SIG-M5 (cell line): ENCODE measurements around the gene TSPAN5.

Experiments
- DNase-seq: peaks from one replicate; lab custom pipeline; 2025; lab: John Stamatoyannopoulos, UW

The TSPAN5 gene

DNA sequence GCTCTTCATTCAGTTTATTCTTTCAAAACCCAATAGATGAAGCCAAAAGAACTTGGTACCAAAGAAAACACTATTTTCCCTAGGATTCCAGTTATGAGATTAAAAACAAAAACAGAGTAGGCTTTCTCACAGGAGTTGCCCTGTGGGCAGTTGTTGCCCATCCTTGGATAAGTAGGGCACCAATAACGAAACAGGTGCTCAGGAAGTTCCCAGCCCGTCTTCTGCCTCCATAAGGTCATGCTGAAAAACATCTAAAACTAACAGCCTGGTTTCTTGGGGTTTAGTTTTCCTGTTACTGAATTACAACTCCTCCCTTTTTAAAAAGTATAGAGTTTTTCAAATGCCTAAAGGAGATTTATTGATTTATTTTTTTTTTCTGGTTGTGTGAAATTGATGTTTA is 14.7 kb downstream of the TSPAN5 start:
- DNase-seq, result no peak

GRCh38 chr4:98642991-98643426 is 15.4 kb downstream of the TSPAN5 start:
- DNase-seq, result no peak

- DNase-seq, result no peak
Observed at GRCh38 chr4:98641906-98642668, 16.3 kb downstream of the TSPAN5 start.

DNA sequence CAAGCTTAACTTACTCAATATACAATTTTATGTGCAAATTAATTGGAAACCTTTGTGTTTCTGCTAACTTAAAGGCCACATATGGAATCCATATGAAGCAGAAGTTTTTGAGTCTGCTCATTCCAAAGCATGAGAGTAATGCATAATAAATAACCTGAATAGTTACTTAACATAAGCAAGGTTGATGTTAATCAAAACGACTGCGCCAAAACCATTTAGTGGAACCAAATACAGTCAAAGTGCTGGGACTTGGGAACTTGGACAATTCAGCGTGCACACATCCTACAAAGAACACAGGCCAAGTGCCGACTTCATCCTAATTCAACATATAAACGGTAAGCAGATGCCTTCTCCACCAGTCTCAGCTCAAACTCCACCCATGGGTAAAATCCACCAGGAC is 17.0 kb downstream of the TSPAN5 start:
- DNase-seq, result no peak

DNA sequence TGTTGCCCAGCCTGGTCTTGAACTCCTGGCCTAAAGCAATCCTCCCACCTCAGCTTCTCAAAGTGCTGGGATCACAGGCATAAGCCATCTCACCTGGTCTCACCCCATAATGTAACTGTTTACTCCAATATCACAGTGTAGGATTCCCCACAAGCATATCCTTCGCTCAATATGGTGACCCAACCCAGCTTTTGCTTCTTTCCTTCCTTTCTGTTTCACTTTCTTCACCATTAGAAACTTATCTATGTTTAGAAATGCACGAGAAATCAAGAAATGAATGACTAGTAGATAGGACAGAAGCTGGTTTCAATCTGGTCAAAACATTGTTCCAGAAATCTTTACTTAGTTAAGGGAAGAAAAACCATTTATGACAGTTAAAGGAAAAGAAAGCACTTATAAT is 18.9 kb downstream of the TSPAN5 start:
- DNase-seq, result no peak

DNA sequence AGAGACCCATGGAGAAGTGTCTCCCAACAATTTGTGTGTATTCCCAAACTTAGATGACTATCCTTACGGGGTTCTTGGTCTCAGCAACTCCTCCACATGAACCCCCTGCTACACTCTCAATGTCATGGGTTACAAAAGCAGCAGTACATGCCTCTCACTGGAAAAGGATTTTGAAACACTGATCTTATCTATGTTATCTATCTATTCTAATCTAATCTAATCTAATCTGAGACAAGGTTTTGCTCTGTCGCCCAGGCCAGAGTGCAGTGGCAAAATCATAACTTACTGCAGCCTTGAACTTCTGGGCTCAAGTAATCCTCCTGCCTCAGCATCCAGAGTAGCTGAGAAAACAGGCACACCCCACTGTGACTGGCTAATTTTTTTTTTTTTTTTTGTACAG is 19.3 kb downstream of the TSPAN5 start:
- no peak for DNase-seq

DNA sequence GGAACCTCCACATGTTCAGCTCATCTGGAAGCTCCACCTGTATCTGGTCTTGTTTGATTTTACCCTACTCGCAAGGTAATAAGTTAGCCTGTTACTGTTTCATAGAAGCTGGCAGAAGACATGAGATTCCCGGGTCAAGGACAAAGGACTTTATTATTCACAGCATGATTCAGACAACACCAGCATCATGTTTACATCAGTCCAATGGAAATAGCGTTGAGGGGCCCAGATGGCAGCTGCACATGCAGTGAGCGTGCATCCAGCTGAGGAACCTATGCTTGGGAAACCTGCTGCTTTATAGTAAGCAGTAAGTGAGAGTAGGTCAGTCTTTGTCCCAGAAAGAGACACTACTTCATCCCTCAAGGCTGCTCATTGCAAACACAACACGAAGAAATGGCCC is 19.8 kb downstream of the TSPAN5 start:
- DNase-seq, result no peak

- DNase-seq, result no peak
Observed at GRCh38 chr4:98634061-98634460, 24.4 kb downstream of the TSPAN5 start.

DNA sequence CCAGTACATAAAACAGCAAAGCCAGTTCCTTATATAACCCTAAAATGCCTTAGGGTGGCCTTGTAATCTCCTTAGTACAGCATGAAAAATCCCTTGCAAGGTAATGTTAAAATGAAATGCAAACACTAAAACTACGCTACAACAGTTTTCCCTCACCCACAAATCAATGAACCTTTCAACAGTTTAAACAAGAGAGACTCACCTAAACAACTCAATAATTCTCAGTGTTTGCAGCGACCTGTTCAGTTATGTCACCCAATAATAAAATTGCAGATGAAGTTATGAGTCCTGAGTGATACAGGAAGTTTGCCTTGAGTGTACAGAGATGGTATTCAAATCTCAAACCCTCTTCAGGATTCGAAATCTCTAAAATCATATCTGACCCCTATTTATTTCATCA is 25.3 kb downstream of the TSPAN5 start:
- no peak for DNase-seq

GRCh38 chr4:98632258-98632657 is 26.2 kb downstream of the TSPAN5 start:
- DNase-seq, result no peak

GRCh38 chr4:98631506-98631905 is 26.9 kb downstream of the TSPAN5 start:
- no peak for DNase-seq

DNA sequence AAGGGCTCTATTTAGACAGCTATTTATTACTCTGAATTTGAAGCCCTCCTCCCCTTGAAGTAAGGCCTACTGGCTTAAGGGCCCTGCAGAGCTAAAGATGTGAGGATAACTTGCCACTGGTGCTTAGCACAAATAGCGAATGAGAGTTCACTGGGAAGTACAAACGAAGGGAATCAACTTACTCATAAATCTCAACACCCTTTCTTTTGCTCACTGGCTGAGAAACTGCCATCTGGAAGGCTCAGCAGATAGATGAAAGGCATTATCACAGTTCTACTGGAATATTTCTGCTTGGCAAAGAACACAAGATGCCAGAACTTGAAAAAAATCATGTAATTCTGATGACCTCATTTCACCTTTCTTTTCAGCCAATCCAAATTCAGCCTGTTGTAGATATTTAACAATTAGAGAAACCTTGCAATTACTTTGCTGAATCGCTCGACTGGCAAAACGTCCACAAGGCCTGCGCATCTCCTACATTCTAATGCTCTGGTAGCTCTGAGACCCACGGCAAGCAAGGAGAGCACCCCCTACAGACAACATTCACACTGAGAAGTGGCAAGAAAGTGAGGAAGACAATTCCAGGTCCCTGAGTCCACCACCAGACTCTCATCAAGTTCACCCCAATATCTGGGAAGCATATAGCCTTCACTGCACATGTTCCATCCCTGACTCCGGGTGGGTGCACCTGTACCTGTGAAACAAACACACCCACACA is 27.5 kb downstream of the TSPAN5 start:
- DNase-seq, result no peak

DNA sequence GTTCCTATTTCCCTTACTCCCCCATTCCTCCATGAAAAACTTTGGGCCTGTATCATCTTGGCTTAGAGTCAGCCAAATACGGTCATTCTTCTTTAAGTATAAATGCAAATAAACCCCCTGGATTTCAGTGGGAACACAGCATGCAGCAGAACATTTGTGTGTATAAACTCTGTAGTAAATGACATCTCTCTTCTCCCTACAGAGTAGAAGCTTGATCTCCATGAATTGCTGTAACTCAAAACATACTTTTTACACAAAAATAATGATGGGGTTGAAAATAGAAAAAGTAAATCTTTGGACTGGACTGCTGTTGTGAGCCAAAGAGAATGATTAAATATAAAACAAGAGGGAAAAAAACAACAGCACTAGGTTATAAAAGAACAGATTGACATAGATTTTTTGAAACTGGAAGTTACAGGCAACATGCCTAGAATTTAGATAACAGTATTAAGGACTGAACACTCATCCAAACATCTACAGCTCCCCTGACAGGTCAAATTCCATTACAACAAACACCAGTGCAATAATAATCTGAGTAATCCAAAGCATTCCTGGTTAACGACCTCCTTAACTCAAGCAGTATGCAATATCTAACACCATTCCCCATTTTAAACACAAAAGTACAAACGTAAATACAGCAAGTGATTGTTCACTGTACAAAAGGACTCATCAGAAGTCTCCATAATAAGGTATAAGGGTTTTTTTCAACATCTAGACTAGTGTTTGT is 30.7 kb downstream of the TSPAN5 start:
- no peak for DNase-seq

- no peak for DNase-seq
Observed at GRCh38 chr4:98626350-98626749, 32.1 kb downstream of the TSPAN5 start.

GRCh38 chr4:98625920-98626319 is 32.5 kb downstream of the TSPAN5 start:
- no peak for DNase-seq

- DNase-seq, result no peak
Observed at GRCh38 chr4:98625399-98625798, 33.0 kb downstream of the TSPAN5 start.

- no peak for DNase-seq
Observed at GRCh38 chr4:98624642-98625041, 33.8 kb downstream of the TSPAN5 start.

GRCh38 chr4:98624144-98624543 is 34.3 kb downstream of the TSPAN5 start:
- DNase-seq, result no peak

DNA sequence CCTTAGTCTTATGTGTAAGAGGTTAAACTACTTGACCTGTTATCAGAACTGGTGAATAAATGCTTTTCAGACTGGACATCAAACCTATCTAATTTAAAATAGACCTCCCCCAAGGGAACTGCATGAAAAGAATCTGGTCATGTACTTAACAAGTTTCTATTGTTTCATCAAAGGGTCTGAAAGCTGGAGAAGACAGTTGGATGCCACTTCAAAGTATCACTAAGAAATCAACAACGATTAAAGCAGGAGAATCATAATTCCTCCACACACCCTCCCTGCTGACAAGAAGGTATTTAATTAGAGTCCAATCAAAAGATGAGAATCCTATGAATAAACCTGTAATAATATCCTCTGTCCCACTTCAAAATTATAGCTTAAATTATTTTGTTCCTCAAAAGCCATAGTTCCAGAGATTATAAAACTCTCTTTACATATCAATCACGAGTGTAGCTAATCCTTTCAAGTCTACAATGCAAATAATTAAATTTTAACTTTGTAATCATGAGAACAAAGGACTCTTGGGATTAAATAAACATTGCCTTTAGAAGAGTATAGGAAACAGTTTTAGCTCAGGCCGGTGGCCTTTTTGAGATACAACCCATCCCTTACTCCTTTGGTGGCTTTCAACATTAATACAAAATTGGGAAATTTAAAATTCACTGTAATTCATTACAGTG is 35.1 kb downstream of the TSPAN5 start:
- DNase-seq, result no peak

GRCh38 chr4:98620087-98620784 is 38.2 kb downstream of the TSPAN5 start:
- DNase-seq, result no peak

DNA sequence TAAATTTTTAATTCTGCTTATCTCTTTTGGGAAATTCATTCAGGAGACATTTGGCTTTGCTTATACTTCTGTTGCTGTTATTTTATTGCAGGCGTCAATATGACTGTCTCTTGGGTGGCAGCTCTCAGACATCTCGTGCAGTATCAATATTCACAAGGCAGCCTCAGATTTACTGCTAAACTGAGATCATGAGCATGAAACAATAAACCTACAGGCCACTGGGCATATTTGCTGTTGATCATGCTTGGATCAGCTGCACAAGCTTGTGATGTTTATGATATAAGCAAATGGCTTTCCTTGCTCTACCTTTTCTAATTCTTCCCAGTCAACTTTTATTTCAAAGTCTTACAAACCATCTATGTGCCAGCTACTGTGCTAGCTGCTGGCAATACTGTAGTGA is 39.2 kb downstream of the TSPAN5 start:
- no peak for DNase-seq

DNA sequence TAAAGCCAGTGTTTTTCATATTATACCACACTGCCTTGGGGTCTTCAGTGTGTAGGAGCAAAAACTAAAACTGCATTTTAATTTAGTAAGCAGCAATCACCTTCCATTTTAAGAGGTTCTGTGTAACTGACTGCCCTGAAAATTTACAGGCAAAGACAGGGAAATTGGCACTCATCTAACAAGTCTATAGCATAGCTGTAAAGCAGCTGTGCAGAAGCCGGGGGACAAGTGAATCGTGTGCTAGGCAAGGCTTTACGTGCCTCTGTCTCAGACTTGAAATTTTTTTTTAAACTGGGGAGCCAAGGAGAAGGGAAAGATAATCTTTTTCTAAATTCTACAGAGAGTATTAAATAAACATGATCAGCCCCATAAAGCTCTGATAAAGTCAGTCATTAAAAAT is 39.7 kb downstream of the TSPAN5 start:
- DNase-seq, result no peak
